Keratinocyte (primary cell): ENCODE measurements around the gene GPR22.

ENCODE experiments used
- EZH2 ChIP-seq: IDR thresholded peaks from one replicate; pipeline ENCODE4 v1.6.1; 2012; ENCODE audit warnings: inconsistent platforms, mild to moderate bottlenecking, low read length, moderate library complexity
- TF ChIP-seq, protein P1 (sequence below), 3 experiments: IDR thresholded peaks in 1 of 3; conservative IDR thresholded peaks in 1 of 3; optimal IDR thresholded peaks in 1 of 3; 2 replicates in 2 of 3; 3 replicates in 1 of 3; pipeline versions ENCODE3 to v1.5.1; 2011; ENCODE audit warnings: low read length in 3 of 3, mild to moderate bottlenecking in 3 of 3, moderate library complexity in 2 of 3, control low read depth in 1 of 3, inconsistent platforms in 1 of 3; ENCODE audit not compliant: insufficient read depth in 2 of 3; ENCODE audit errors: extremely low read depth in 1 of 3

DNA sequence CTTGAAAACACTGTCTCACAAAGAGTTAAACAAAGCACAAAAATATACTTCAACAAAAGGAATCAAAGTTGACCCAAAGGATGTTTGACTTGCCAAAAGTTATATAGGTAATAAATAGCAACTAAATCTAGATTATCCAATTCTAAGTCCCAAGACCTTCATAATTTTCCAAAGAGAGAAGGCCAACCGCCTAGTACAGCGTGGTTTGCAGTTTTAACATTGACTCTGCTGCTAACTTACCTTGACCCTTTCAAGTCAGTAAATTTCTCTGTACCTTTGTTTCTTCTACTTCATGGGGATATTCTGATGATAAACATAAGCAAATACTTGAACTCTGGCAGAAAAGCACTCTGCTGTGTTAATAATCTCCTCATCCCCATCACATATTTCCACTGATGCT, 1.9 kb upstream of the GPR22 start:
- TF ChIP-seq, protein P1, sequence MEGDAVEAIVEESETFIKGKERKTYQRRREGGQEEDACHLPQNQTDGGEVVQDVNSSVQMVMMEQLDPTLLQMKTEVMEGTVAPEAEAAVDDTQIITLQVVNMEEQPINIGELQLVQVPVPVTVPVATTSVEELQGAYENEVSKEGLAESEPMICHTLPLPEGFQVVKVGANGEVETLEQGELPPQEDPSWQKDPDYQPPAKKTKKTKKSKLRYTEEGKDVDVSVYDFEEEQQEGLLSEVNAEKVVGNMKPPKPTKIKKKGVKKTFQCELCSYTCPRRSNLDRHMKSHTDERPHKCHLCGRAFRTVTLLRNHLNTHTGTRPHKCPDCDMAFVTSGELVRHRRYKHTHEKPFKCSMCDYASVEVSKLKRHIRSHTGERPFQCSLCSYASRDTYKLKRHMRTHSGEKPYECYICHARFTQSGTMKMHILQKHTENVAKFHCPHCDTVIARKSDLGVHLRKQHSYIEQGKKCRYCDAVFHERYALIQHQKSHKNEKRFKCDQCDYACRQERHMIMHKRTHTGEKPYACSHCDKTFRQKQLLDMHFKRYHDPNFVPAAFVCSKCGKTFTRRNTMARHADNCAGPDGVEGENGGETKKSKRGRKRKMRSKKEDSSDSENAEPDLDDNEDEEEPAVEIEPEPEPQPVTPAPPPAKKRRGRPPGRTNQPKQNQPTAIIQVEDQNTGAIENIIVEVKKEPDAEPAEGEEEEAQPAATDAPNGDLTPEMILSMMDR (optimal IDR thresholded peaks at IDR 0.05 in 1 of 3, IDR thresholded peaks at IDR 0.05 in 1 of 3, conservative IDR thresholded peaks at IDR 0.05 in 1 of 3; ENCODE audit: extremely low read depth in 1 of 3, insufficient read depth in 2 of 3, low read length in 3 of 3), result no peak
- TF ChIP-seq EZH2, result no peak
